Esophagus squamous epithelium (tissue), 4 donors: ENCODE measurements around the gene EPC2.

Experiments used
- POLR2A ChIP-seq, 4 donors: fragments of 450-650 bp; IDR thresholded peaks; one replicate each; pipeline ENCODE4 v1.6.1; 2017; ENCODE audit warnings: antibody characterized with exemption in 4 of 4, mild to moderate bottlenecking in 4 of 4, moderate library complexity in 3 of 4
- TF ChIP-seq, protein P1 (sequence below), 6 experiments: fragments of 450-650 bp in 4 of 6; fragments of 200-600 bp in 2 of 6; sonication (generic) in 2 of 6; IDR thresholded peaks; one replicate each; pipeline ENCODE4 v1.5.1; 2016 to 2019; ENCODE audit warnings: antibody characterized with exemption in 6 of 6, mild to moderate bottlenecking in 4 of 6, moderate library complexity in 4 of 6

DNA sequence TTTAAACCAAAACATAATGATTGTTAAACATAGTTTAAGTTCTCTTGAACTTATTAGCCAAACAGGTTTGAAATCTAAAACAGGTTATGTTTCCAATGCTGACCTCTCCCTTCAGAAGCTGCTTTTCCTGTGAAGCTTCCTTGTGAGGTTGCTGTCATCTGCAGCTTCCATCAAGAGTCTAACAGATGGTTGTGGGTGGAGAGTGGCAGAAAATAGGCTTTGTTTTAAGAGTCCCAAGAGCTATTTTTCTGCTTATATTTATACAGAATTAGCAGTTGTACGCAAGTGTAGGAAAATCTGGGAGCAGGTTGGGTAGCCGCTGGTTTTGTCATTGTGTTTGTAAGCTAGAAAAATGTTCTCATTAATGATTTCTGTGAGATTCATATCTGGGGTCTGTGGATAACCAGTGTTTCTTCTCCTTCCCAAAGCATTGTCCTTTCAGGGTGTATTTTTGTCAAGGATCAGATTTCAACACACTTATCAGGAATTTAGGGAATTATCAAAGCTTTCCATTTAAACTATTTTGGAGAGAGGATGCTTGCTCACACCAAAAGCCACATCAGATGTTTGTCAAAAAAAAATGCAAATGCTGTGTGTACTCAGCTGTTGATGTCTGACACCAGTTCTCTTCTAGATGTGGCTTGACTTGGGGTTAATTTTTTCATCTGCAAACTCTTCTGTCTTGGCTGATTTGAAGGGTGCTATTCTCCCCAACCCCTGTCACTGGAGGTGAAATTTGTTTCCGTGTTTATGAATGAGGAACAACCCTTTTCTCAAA is 152.4 kb downstream of the EPC2 start:
- TF ChIP-seq, protein P1, sequence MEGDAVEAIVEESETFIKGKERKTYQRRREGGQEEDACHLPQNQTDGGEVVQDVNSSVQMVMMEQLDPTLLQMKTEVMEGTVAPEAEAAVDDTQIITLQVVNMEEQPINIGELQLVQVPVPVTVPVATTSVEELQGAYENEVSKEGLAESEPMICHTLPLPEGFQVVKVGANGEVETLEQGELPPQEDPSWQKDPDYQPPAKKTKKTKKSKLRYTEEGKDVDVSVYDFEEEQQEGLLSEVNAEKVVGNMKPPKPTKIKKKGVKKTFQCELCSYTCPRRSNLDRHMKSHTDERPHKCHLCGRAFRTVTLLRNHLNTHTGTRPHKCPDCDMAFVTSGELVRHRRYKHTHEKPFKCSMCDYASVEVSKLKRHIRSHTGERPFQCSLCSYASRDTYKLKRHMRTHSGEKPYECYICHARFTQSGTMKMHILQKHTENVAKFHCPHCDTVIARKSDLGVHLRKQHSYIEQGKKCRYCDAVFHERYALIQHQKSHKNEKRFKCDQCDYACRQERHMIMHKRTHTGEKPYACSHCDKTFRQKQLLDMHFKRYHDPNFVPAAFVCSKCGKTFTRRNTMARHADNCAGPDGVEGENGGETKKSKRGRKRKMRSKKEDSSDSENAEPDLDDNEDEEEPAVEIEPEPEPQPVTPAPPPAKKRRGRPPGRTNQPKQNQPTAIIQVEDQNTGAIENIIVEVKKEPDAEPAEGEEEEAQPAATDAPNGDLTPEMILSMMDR (IDR thresholded peaks at IDR 0.05), result no peak
- TF ChIP-seq POLR2A (IDR thresholded peaks at IDR 0.05), result no peak
